Neutrophil (primary cell): ENCODE results near the gene FGF1.

Source experiments
- H3K27ac ChIP-seq: fragments of 200-600 bp; sonication (generic); 2 replicates; pipeline ENCODE4 v1.5.1; 2016; ENCODE audit warnings: mild to moderate bottlenecking, moderate library complexity
- H3K27me3 ChIP-seq: fragments of 200-600 bp; sonication (generic); 2 replicates; pipeline ENCODE4 v1.6.0; 2016; ENCODE audit warnings: mild to moderate bottlenecking
- H3K36me3 ChIP-seq: fragments of 200-600 bp; sonication (generic); 2 replicates; pipeline ENCODE4 v1.5.1; 2017
- H3K4me1 ChIP-seq, 2 experiments: fragments of 200-600 bp in 1 of 2; sonication (generic) in 1 of 2; 1 replicate in 1 of 2; 2 replicates in 1 of 2; pipeline versions ENCODE4 v1.5.1 to v1.6.1; 2013 to 2016; ENCODE audit warnings: low read depth in 1 of 2, low read length in 1 of 2, mild to moderate bottlenecking in 1 of 2, moderate library complexity in 1 of 2; ENCODE audit not compliant: control insufficient read depth in 1 of 2, insufficient read depth in 1 of 2
- H3K4me3 ChIP-seq, 2 experiments: fragments of 200-600 bp in 1 of 2; sonication (generic) in 1 of 2; 1 replicate in 1 of 2; 2 replicates in 1 of 2; pipeline ENCODE4 v1.5.1; 2013 to 2016; ENCODE audit warnings: low read depth in 1 of 2, low read length in 1 of 2, mild to moderate bottlenecking in 1 of 2, moderate library complexity in 1 of 2
- H3K9me3 ChIP-seq: fragments of 200-600 bp; sonication (generic); 2 replicates; pipeline ENCODE4 v1.5.1; 2016
- CTCF ChIP-seq: fragments of 200-600 bp; sonication (generic); IDR thresholded peaks from 2 replicates; pipeline ENCODE4 v1.5.1; 2016; ENCODE audit warnings: antibody characterized with exemption

Gene FGF1

DNA sequence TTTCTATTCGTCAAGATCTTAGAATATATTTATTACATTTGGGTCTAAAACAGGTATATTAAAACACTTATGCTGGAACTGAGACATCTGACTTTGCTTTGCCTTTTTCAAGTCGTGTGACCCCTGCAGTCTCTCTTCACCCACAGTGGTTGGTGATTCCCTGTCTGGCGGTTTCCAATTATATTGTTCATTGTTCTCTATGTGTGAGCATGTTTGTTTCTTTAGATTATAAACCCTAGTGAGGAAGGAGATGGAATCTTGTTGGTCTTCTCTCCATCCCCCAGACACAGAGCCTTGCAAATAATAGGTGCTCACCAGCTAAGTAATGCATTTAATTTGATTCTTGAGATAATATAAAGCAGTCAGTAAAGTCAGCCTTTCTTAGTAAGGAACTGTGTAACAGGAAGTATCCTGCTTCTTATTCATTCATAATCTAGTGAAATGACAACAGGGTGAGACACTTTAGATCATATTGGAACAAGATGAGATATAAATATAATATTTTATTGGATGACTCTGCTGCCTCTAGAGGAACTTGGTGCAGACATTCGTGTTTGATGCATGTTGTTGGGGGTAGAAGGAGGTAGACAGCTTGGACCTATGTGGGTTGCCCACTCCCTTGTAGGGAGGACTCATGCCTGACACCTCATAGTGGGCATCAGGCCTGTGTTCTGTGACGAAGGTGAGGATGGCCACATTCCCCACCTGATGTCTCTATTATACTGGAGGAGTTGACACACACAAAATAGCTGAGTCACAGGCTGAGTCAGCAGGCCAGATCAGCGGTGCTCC, 88.1 kb downstream of the FGF1 start:
- H3K9me3 ChIP-seq: no peaks in the 10 kb centered on the region
- H3K36me3 ChIP-seq: no peaks in the 10 kb centered on the region
- H3K4me1 ChIP-seq: no peaks in the 10 kb centered on the region
- peaks cover 36% of the 10 kb centered on the region for H3K27me3 ChIP-seq
- H3K4me3 ChIP-seq: no peak overlapping the region
- TF ChIP-seq CTCF: no peak
- no peak overlapping the region for H3K27ac ChIP-seq

- TF ChIP-seq CTCF: no peak
These were observed 88.9 kb downstream of the FGF1 start for GRCh38 chr5:142597025-142597424.

DNA sequence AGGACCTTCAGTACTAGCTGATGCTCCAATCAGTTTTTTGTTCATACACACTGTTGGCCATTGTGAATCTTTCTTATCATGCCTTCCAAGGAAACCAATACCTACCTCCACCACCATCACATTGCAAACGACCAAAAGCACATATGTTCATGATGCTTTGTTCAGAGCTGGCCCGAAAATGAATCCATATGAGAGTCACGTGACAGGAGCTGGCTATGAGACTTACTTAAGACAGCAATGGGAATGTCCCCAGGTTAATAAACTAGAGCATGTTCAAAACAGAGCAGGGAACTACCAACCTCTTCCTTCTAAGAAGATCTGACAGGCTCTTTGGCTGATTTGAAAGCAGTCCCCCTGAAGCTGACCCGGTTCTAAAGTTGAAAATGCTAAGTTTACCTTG, 93.5 kb downstream of the FGF1 start:
- Histone ChIP-seq H3K36me3 (no peaks in the 10 kb centered on the region), H3K4me3 (no peak overlapping the region), H3K27ac (no peak overlapping the region), H3K27me3 (peaks cover 21% of the 10 kb centered on the region), H3K9me3 (no peaks in the 10 kb centered on the region), H3K4me1 (no peaks in the 10 kb centered on the region)
- no peak for TF ChIP-seq CTCF

More at GRCh38 chr5:142597025-142597424, 88.9 kb downstream of the FGF1 start:
- Histone ChIP-seq H3K27me3 (peaks cover 36% of the 10 kb centered on the region), H3K4me3 (no peak overlapping the region), H3K27ac (no peak overlapping the region), H3K36me3 (no peaks in the 10 kb centered on the region), H3K4me1 (no peaks in the 10 kb centered on the region), H3K9me3 (no peaks in the 10 kb centered on the region)

GRCh38 chr5:142590451-142591231, 95.2 kb downstream of the FGF1 start:
- no peak overlapping the region for H3K27ac ChIP-seq
- no peaks in the 10 kb centered on the region for H3K4me1 ChIP-seq
- H3K9me3 ChIP-seq: no peaks in the 10 kb centered on the region
- no peaks in the 10 kb centered on the region for H3K36me3 ChIP-seq
- no peak overlapping the region for H3K4me3 ChIP-seq
- no peak for TF ChIP-seq CTCF
- peaks cover 28% of the 10 kb centered on the region for H3K27me3 ChIP-seq

- Histone ChIP-seq H3K4me1 (no peaks in the 10 kb centered on the region), H3K36me3 (no peaks in the 10 kb centered on the region), H3K4me3 (no peak overlapping the region), H3K9me3 (no peaks in the 10 kb centered on the region), H3K27ac (no peak overlapping the region), H3K27me3 (peaks cover 29% of the 10 kb centered on the region)
- no peak for TF ChIP-seq CTCF
These were observed 96.2 kb downstream of the FGF1 start for GRCh38 chr5:142589720-142590119.
